Neuronal stem cell (in vitro differentiated cells): Measurements from ENCODE around the gene AADAT.

Experiments used
- DNase-seq: peaks from one replicate; pipeline ENCODE4 v3.0.0-alpha.2; 2013; ENCODE audit warnings: low spot score
- H2AFZ ChIP-seq: one replicate; pipeline ENCODE4 v1.6.1; 2013; ENCODE audit warnings: mild to moderate bottlenecking, low read length, inconsistent platforms
- H2AK5ac ChIP-seq: 2 replicates; pipeline ENCODE4 v1.6.1; 2013; ENCODE audit warnings: low read depth, mild to moderate bottlenecking, inconsistent platforms, low read length, moderate library complexity, mixed read lengths
- H2BK120ac ChIP-seq: 2 replicates; pipeline ENCODE4 v1.6.1; 2013; ENCODE audit warnings: low read depth, mild to moderate bottlenecking, inconsistent platforms, low read length, moderate library complexity, mixed read lengths
- H2BK12ac ChIP-seq: one replicate; pipeline ENCODE4 v1.6.1; 2013; ENCODE audit warnings: low read length, inconsistent platforms
- H2BK15ac ChIP-seq: 2 replicates; pipeline ENCODE4 v1.6.1; 2013; ENCODE audit warnings: mild to moderate bottlenecking, low read length, inconsistent platforms, mixed read lengths
- H2BK5ac ChIP-seq: one replicate; pipeline ENCODE4 v1.6.1; 2013; ENCODE audit warnings: inconsistent platforms, mild to moderate bottlenecking, low read length, moderate library complexity
- H3K14ac ChIP-seq: one replicate; pipeline ENCODE4 v1.6.1; 2013; ENCODE audit warnings: low read length, inconsistent platforms
- H3K18ac ChIP-seq: 2 replicates; pipeline ENCODE4 v1.6.1; 2013; ENCODE audit warnings: low read length, inconsistent platforms
- H3K23ac ChIP-seq: 2 replicates; pipeline ENCODE4 v1.6.1; 2013; ENCODE audit warnings: low read depth, mild to moderate bottlenecking, mixed read lengths, low read length, inconsistent platforms; ENCODE audit not compliant: poor library complexity
- H3K27ac ChIP-seq: replicated peaks from 3 replicates; pipeline ENCODE4 v1.5.1; 2013; ENCODE audit warnings: low read length, inconsistent platforms
- H3K27me3 ChIP-seq, 3 experiments: 2 replicates each; pipeline ENCODE4 v1.6.1; 2013; ENCODE audit warnings: low read length in 3 of 3, mild to moderate bottlenecking in 2 of 3, inconsistent platforms in 1 of 3, low read depth in 1 of 3, mixed read lengths in 1 of 3, moderate library complexity in 1 of 3; ENCODE audit not compliant: control insufficient read depth in 3 of 3, insufficient read depth in 3 of 3
- H3K36me3 ChIP-seq, 2 donors: replicated peaks in 1 of 2; 2 replicates each; pipeline ENCODE4 v1.6.1; 2013; ENCODE audit warnings: low read length in 2 of 2; ENCODE audit not compliant: control insufficient read depth in 2 of 2, insufficient read depth in 2 of 2
- H3K4ac ChIP-seq: 2 replicates; pipeline ENCODE4 v1.6.1; 2013; ENCODE audit warnings: inconsistent platforms, mild to moderate bottlenecking, low read length, moderate library complexity
- H3K4me1 ChIP-seq, 2 donors: 1 replicate in 1 of 2; 2 replicates in 1 of 2; pipeline ENCODE4 v1.6.1; 2013; ENCODE audit warnings: low read length in 2 of 2, low read depth in 1 of 2; ENCODE audit not compliant: control insufficient read depth in 2 of 2, insufficient read depth in 1 of 2
- H3K4me2 ChIP-seq: one replicate; pipeline ENCODE4 v1.6.1; 2013; ENCODE audit warnings: mild to moderate bottlenecking, low read length, inconsistent platforms; ENCODE audit not compliant: insufficient read depth, poor library complexity, severe bottlenecking
- H3K4me3 ChIP-seq, 2 donors: 2 replicates each; pipeline ENCODE4 v1.5.1; 2013; ENCODE audit warnings: low read length in 2 of 2, mild to moderate bottlenecking in 2 of 2, inconsistent platforms in 1 of 2, moderate library complexity in 1 of 2
- H3K79me1 ChIP-seq: one replicate; pipeline ENCODE4 v1.6.1; 2013; ENCODE audit warnings: low read depth, mild to moderate bottlenecking, inconsistent platforms, low read length, moderate library complexity
- H3K9ac ChIP-seq: one replicate; pipeline ENCODE4 v1.6.1; 2013; ENCODE audit warnings: mild to moderate bottlenecking, low read depth, low read length, inconsistent platforms; ENCODE audit not compliant: poor library complexity
- H3K9me3 ChIP-seq, 2 donors: replicated peaks in 1 of 2; 2 replicates each; pipeline versions ENCODE3 to v1.6.1; 2013; ENCODE audit warnings: low read length in 2 of 2, mild to moderate bottlenecking in 2 of 2, inconsistent platforms in 1 of 2, low read depth in 1 of 2, mixed read lengths in 1 of 2, moderate library complexity in 1 of 2; ENCODE audit not compliant: control insufficient read depth in 2 of 2, insufficient read depth in 1 of 2
- H4K8ac ChIP-seq: one replicate; pipeline ENCODE4 v1.6.1; 2013; ENCODE audit warnings: low read depth, mild to moderate bottlenecking, inconsistent platforms, low read length, moderate library complexity
- H4K91ac ChIP-seq: one replicate; pipeline ENCODE4 v1.6.1; 2013; ENCODE audit warnings: low read length, low read depth, mild to moderate bottlenecking, inconsistent platforms; ENCODE audit not compliant: poor library complexity
- whole genome bisulfite sequencing, 2 donors: extraction: QIAGEN DNeasy Blood & Tissue Kit; methylation state at CpG; one replicate each; pipeline ENCODE4 v1.1.7; 2013; ENCODE audit warnings: missing lambda C conversion rate in 2 of 2, mixed read lengths in 1 of 2; ENCODE audit not compliant: insufficient read length in 2 of 2, insufficient replicate concordance in 1 of 2; ENCODE audit errors: extremely low coverage in 2 of 2; 5-methylcytosine and 5-hydroxymethylcytosine counted together

Gene AADAT

DNA sequence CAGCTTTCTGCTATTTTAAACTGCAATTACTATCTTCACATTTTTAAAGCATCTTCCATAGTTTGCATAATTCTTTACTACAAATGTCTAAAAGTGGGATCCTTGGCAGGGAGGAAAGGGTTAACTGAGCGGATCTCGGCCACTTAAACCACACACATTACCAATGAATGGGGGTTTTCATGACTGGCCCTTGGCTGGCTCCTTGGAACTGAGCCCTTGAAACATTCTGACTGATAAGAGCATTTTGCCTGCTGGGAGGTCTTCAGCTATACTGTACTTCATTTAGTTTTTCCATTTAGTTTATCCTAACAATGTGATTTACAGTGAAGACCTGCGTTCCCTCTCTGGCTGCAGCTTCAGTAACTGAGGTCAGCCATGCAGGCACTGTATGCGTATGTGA is 31.9 kb downstream of the AADAT start:
- H3K9me3 ChIP-seq: no peaks in the 10 kb centered on the region
- H4K8ac ChIP-seq: no peak overlapping the region
- H2BK5ac ChIP-seq: no peak overlapping the region
- peaks cover 8 to 60% of the 10 kb centered on the region in 2 donors for H3K36me3 ChIP-seq
- no peak overlapping the region for H2BK12ac ChIP-seq
- no peak overlapping the region for H3K14ac ChIP-seq
- H3K4me2 ChIP-seq: no peak overlapping the region
- no peak overlapping the region for H2BK120ac ChIP-seq
- H3K4me1 ChIP-seq: no peaks in the 10 kb centered on the region
- no CpG with 5 or more reads among the region's 4 CpGs for WGBS, 2 donors
- no peak overlapping the region for H2AK5ac ChIP-seq
- no peak overlapping the region for H3K4ac ChIP-seq
- DNase-seq: no peak
- no peak overlapping the region for H3K9ac ChIP-seq
- no peaks in the 10 kb centered on the region for H3K79me1 ChIP-seq
- no peak overlapping the region for H4K91ac ChIP-seq
- H3K23ac ChIP-seq: no peak overlapping the region
- H3K18ac ChIP-seq: no peak overlapping the region
- H3K4me3 ChIP-seq: no peak overlapping the region
- no peak overlapping the region for H2BK15ac ChIP-seq
- H3K27ac ChIP-seq: no peak overlapping the region
- no peaks in the 10 kb centered on the region for H3K27me3 ChIP-seq
- H2AFZ ChIP-seq: no peak overlapping the region

DNA sequence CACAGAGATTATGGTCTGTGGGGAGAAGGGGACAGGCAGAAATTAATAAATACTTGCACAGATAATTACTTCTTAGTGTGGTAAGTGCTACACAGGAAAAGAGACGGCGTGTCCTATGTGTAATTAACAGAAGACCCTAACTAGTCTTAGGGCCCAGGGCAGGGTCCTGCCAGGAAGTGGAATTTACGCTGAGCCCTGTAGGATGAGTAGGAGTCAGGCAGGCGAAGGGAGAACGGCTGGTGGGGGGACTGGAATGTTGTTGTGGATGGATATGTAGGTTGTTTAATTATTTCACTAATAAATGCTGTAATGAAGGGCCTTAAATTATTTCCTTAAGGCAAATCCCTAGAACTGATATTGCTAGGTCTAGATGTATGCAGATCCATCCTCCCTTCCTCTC is 36.8 kb downstream of the AADAT start:
- no peak overlapping the region for H3K4ac ChIP-seq

DNA sequence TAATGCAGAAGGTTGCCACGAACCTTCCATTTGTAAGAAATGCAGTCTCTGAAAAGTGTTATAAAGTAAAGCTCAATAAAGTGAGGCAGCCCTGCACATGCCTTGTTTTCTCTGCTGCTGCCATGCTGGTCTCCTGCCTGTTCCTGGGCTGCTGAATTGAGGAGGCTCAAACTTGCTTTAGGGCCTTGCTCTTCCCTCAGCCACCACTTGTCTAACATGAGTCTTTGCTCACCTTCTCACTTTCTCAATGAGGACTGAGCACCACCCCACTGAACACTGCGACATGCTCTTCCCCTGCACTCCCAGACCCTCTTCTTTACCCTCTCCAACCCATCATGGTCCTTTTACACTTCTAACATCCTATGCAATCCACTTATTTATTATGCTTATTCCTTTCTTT is 38.4 kb downstream of the AADAT start:
- Histone ChIP-seq H3K9me3 (peaks cover 0 to 2% of the 10 kb centered on the region in 2 donors), H2BK120ac (no peak overlapping the region), H3K4me3 (no peak overlapping the region), H3K36me3 (no peaks in the 10 kb centered on the region), H3K4ac (no peak overlapping the region), H2BK15ac (peak overlapping the region; percentile 15), H3K9ac (no peak overlapping the region), H3K27ac (no peak overlapping the region), H4K8ac (no peak overlapping the region), H2AK5ac (no peak overlapping the region), H3K79me1 (no peaks in the 10 kb centered on the region), H3K4me2 (no peak overlapping the region), H3K4me1 (no peaks in the 10 kb centered on the region), H2BK12ac (no peak overlapping the region), H2BK5ac (no peak overlapping the region), H3K14ac (no peak overlapping the region), H3K23ac (no peak overlapping the region), H3K27me3 (no peaks in the 10 kb centered on the region), H2AFZ (no peak overlapping the region), H4K91ac (no peak overlapping the region), H3K18ac (no peak overlapping the region)
- no peak for DNase-seq
- no CpG with 5 or more reads among the region's 2 CpGs for WGBS, 2 donors

More for the DNA sequence above, 36.8 kb downstream of the AADAT start:
- Histone ChIP-seq H4K91ac (no peak overlapping the region), H2AK5ac (no peak overlapping the region), H3K23ac (no peak overlapping the region), H3K27ac (no peak overlapping the region), H3K14ac (no peak overlapping the region), H4K8ac (no peak overlapping the region), H2BK5ac (no peak overlapping the region), H2BK15ac (no peak overlapping the region), H3K9ac (no peak overlapping the region), H3K27me3 (no peaks in the 10 kb centered on the region), H3K18ac (no peak overlapping the region), H3K4me1 (no peaks in the 10 kb centered on the region), H3K36me3 (peaks cover 2 to 10% of the 10 kb centered on the region in 2 donors), H2BK12ac (no peak overlapping the region), H3K9me3 (peaks cover 0 to 2% of the 10 kb centered on the region in 2 donors), H3K4me3 (no peak overlapping the region), H3K79me1 (no peaks in the 10 kb centered on the region), H2AFZ (no peak overlapping the region), H2BK120ac (no peak overlapping the region), H3K4me2 (no peak overlapping the region)
- 100% methylated on average over 1 of the region's 5 CpGs; no CpG with 5 or more reads in 1 of the 2 donors for WGBS, 2 donors
- DNase-seq: no peak

DNA sequence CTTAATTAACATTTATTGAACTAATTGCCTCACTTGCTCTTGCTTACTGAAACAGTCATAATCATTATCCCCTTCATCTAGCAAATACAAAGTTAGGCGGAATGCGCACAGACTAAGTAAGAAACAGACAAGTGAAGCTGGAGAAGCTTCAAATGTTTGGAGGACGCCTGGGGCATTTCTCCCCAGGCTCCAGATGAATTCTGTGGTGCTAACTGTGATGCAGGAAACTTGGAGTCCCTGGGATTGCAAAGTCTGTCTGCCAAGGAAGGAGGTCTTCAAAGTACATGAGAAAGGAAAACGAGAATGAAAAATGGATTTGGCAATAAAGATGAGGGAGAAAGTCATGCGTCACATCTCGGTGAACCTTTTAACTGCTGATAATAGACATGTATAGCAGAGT is 40.0 kb downstream of the AADAT start:
- no peaks in the 10 kb centered on the region for H3K27me3 ChIP-seq
- no peak for DNase-seq
- no peak overlapping the region for H3K23ac ChIP-seq
- no peak overlapping the region for H3K9ac ChIP-seq
- H3K79me1 ChIP-seq: no peaks in the 10 kb centered on the region
- H3K36me3 ChIP-seq: no peaks in the 10 kb centered on the region
- no peak overlapping the region for H3K4me2 ChIP-seq
- H4K8ac ChIP-seq: no peak overlapping the region
- H3K9me3 ChIP-seq: peaks cover 0 to 2% of the 10 kb centered on the region in 2 donors
- H2BK120ac ChIP-seq: no peak overlapping the region
- no peak overlapping the region for H2AK5ac ChIP-seq
- no peaks in the 10 kb centered on the region for H3K4me1 ChIP-seq
- no peak overlapping the region for H3K4me3 ChIP-seq
- H2BK15ac ChIP-seq: no peak overlapping the region
- no peak overlapping the region for H3K18ac ChIP-seq
- H3K27ac ChIP-seq: no peak overlapping the region
- WGBS, 2 donors: no CpG with 5 or more reads among the region's 6 CpGs
- H4K91ac ChIP-seq: no peak overlapping the region
- no peak overlapping the region for H2AFZ ChIP-seq
- H2BK12ac ChIP-seq: no peak overlapping the region
- no peak overlapping the region for H2BK5ac ChIP-seq
- H3K14ac ChIP-seq: no peak overlapping the region
- no peak overlapping the region for H3K4ac ChIP-seq
